ENCODE data around the gene CAB39. TPM values are rescaled to one million over a fixed set of nuclear protein-coding genes. Genes with fewer than 3 reads are reported as not detected.
A peak's percentile ranks its signal among the peaks of the same experiment; 100 is the strongest.

Gene CAB39
- polyA plus RNA-seq, 1 donor (not counting 4 experiments of a cell fraction or from before 2014, with no cell fraction given) = 120 TPM

- no peak overlapping the region for H2AFZ ChIP-seq (ENCODE audit: control insufficient read depth, low read length)
- peak overlapping the region; percentile 98 for H3K4me2 ChIP-seq (ENCODE audit: control insufficient read depth, extremely low read depth, insufficient read depth, low read depth, low read length)
- TF ChIP-seq EZH2 (IDR thresholded peaks at IDR 0.05; ENCODE audit: low read length) (no peak), CTCF (optimal IDR thresholded peaks at IDR 0.05 in 1 of 3, IDR thresholded peaks at IDR 0.05 in 1 of 3, conservative IDR thresholded peaks at IDR 0.05 in 1 of 3; ENCODE audit: extremely low read depth in 1 of 3, insufficient read depth in 2 of 3, low read length in 3 of 3) (no peak)
- H3K4me3 ChIP-seq (ENCODE audit: control insufficient read depth in 2 of 3, extremely low read depth in 1 of 3, insufficient read depth in 2 of 3, low read depth in 1 of 3, low read length in 3 of 3) = peak overlapping the region; percentile 81 to 92 (median 91)
- H3K27ac ChIP-seq (ENCODE audit: control insufficient read depth, insufficient read depth, low read length) = peak overlapping the region; percentile 97
- no peaks in the 10 kb centered on the region for H3K9me3 ChIP-seq (ENCODE audit: control insufficient read depth, low read depth, low read length)
- H3K9me1 ChIP-seq (ENCODE audit: control insufficient read depth, extremely low read depth, insufficient read depth, low read length) = no peaks in the 10 kb centered on the region
- no peaks in the 10 kb centered on the region for H3K27me3 ChIP-seq (ENCODE audit: control insufficient read depth, extremely low read depth, insufficient read depth, low read length)
- peaks cover 75% of the 10 kb centered on the region for H3K79me2 ChIP-seq (ENCODE audit: control insufficient read depth, insufficient read depth, low read length)
- FAIRE-seq (peak; percentile 9), DNase-seq (ENCODE audit: low read depth, low spot score) (no peak)
- H3K36me3 ChIP-seq (ENCODE audit: control insufficient read depth in 2 of 2, extremely low read depth in 1 of 2, insufficient read depth in 2 of 2, low read length in 2 of 2) = peaks cover 8 to 22% of the 10 kb centered on the region in 2 experiments
- peaks cover 43% of the 10 kb centered on the region for H4K20me1 ChIP-seq (ENCODE audit: control insufficient read depth, extremely low read depth, insufficient read depth, low read length)
- dilution Hi-C loops (cut with MboI; ENCODE audit: extremely low pct_ligation_motif_present, low sequenced_read_pairs) = no loop called here
- peaks cover 43% of the 10 kb centered on the region for H3K4me1 ChIP-seq (ENCODE audit: control insufficient read depth, extremely low read depth, insufficient read depth, low read length)
- H3K9ac ChIP-seq (ENCODE audit: control insufficient read depth, extremely low read depth, insufficient read depth, low read length) = peak overlapping the region; percentile 96
These were observed 2.6 kb downstream of the CAB39 start for GRCh38 chr2:230715201-230715600.

GRCh38 chr2:230716588-230716987 is 3.9 kb downstream of the CAB39 start:
- Histone ChIP-seq H3K9ac (ENCODE audit: control insufficient read depth, extremely low read depth, insufficient read depth, low read length) (no peak overlapping the region), H3K79me2 (ENCODE audit: control insufficient read depth, insufficient read depth, low read length) (peaks cover 89% of the 10 kb centered on the region), H3K9me1 (ENCODE audit: control insufficient read depth, extremely low read depth, insufficient read depth, low read length) (no peaks in the 10 kb centered on the region), H2AFZ (ENCODE audit: control insufficient read depth, low read length) (no peak overlapping the region), H3K27me3 (ENCODE audit: control insufficient read depth, extremely low read depth, insufficient read depth, low read length) (no peaks in the 10 kb centered on the region), H3K9me3 (ENCODE audit: control insufficient read depth, low read depth, low read length) (no peaks in the 10 kb centered on the region), H3K4me1 (ENCODE audit: control insufficient read depth, extremely low read depth, insufficient read depth, low read length) (peaks cover 52% of the 10 kb centered on the region), H3K4me2 (ENCODE audit: control insufficient read depth, extremely low read depth, insufficient read depth, low read depth, low read length) (peak overlapping the region; percentile 98), H3K4me3 (ENCODE audit: control insufficient read depth in 2 of 3, extremely low read depth in 1 of 3, insufficient read depth in 2 of 3, low read depth in 1 of 3, low read length in 3 of 3) (peak overlapping the region in 1 of 3 experiments; percentile 13), H3K36me3 (ENCODE audit: control insufficient read depth in 2 of 2, extremely low read depth in 1 of 2, insufficient read depth in 2 of 2, low read length in 2 of 2) (peaks cover 9 to 24% of the 10 kb centered on the region in 2 experiments), H3K27ac (ENCODE audit: control insufficient read depth, insufficient read depth, low read length) (no peak overlapping the region), H4K20me1 (ENCODE audit: control insufficient read depth, extremely low read depth, insufficient read depth, low read length) (peaks cover 54% of the 10 kb centered on the region)
- dilution Hi-C loops (cut with MboI; ENCODE audit: extremely low pct_ligation_motif_present, low sequenced_read_pairs) = no loop called here
- DNase-seq (ENCODE audit: low read depth, low spot score) = no peak
- FAIRE-seq = no peak
- TF ChIP-seq EZH2 (IDR thresholded peaks at IDR 0.05; ENCODE audit: low read length) (no peak), CTCF (optimal IDR thresholded peaks at IDR 0.05 in 1 of 3, IDR thresholded peaks at IDR 0.05 in 1 of 3, conservative IDR thresholded peaks at IDR 0.05 in 1 of 3; ENCODE audit: extremely low read depth in 1 of 3, insufficient read depth in 2 of 3, low read length in 3 of 3) (no peak)

Data from keratinocyte (primary cell).